IMR-90 (cell line): Measurements from ENCODE around the gene CHI3L1.

ENCODE experiments used
- BHLHE40 ChIP-seq: fragments of 150-350 bp; IDR thresholded peaks from 2 replicates; pipeline ENCODE4 v1.6.1; 2016; ENCODE audit warnings: mild to moderate bottlenecking, low read depth, low read length
- CEBPB ChIP-seq: IDR thresholded peaks from 2 replicates; pipeline ENCODE4 v1.6.1; 2012; ENCODE audit warnings: low read depth, low read length, improper control_type of control experiment
- FOS ChIP-seq: fragments of 150-350 bp; IDR thresholded peaks from 2 replicates; pipeline ENCODE4 v1.6.1; 2016; ENCODE audit warnings: low read depth, low read length
- MAFK ChIP-seq: IDR thresholded peaks from 2 replicates; pipeline ENCODE4 v1.6.1; 2012; ENCODE audit warnings: low read depth, low read length, improper control_type of control experiment
- MXI1 ChIP-seq: IDR thresholded peaks from 2 replicates; pipeline ENCODE4 v1.6.1; 2012; ENCODE audit warnings: low read depth, mild to moderate bottlenecking, low read length, moderate library complexity, borderline replicate concordance
- NFE2L2 ChIP-seq: fragments of 150-350 bp; IDR thresholded peaks from 2 replicates; pipeline ENCODE4 v1.6.1; 2016; ENCODE audit warnings: low read depth, mild to moderate bottlenecking, low read length
- POLR2A ChIP-seq: IDR thresholded peaks from 2 replicates; pipeline ENCODE4 v1.6.1; 2012; ENCODE audit warnings: mild to moderate bottlenecking, low read depth, low read length
- RAD21 ChIP-seq: IDR thresholded peaks from 2 replicates; pipeline ENCODE4 v1.6.1; 2012; ENCODE audit warnings: low read length, improper control_type of control experiment
- RCOR1 ChIP-seq: IDR thresholded peaks from 2 replicates; pipeline ENCODE4 v1.6.1; 2012; ENCODE audit warnings: mild to moderate bottlenecking, low read length, improper control_type of control experiment; ENCODE audit not compliant: insufficient replicate concordance
- RFX5 ChIP-seq: IDR thresholded peaks from 2 replicates; pipeline ENCODE4 v1.8.0; 2012; ENCODE audit warnings: low read depth, mild to moderate bottlenecking, low read length, moderate library complexity
- SMC3 ChIP-seq: fragments of 150-350 bp; IDR thresholded peaks from 2 replicates; pipeline ENCODE4 v1.6.1; 2016; ENCODE audit warnings: low read depth, mild to moderate bottlenecking, antibody characterized with exemption, low read length, moderate library complexity
- TF ChIP-seq, protein P1 (sequence below): conservative IDR thresholded peaks from 2 replicates; pipeline ENCODE4 v1.5.1; 2012; ENCODE audit warnings: mild to moderate bottlenecking, low read depth, low read length, improper control_type of control experiment
- TF ChIP-seq, protein P2 (sequence below): fragments of 150-350 bp; IDR thresholded peaks from 2 replicates; pipeline ENCODE4 v1.6.1; 2017; ENCODE audit warnings: mild to moderate bottlenecking, antibody characterized with exemption, low read length, low read depth
- TF ChIP-seq, protein P3 (sequence below): fragments of 150-350 bp; IDR thresholded peaks from 2 replicates; pipeline ENCODE4 v1.6.1; 2016; ENCODE audit warnings: low read depth, mild to moderate bottlenecking, low read length, moderate library complexity, borderline replicate concordance

DNA sequence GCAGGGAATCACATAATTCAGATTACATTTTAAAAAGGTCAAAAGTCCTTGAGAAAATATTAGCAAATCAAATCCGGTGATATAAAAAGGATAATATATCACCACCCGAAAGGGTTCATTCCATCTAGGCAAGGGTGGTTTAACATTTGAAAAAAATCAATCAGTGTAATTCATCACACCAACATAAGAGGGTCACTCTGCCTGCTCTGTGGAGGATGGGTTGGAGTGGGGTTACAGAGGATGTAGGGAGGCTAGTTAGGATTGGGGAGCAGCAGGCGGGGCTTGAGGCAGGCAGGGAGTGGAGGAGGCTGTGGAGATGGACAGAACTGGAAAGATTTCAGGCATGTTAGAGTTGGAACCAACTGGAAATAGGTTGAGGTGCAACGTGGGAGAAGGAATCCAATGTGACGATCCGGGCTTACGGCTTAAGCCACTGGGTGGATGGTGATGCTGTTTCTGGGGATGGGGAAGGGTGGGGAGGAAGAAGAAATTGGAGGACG lies 46.5 kb downstream of the CHI3L1 start:
- TF ChIP-seq, protein P1, sequence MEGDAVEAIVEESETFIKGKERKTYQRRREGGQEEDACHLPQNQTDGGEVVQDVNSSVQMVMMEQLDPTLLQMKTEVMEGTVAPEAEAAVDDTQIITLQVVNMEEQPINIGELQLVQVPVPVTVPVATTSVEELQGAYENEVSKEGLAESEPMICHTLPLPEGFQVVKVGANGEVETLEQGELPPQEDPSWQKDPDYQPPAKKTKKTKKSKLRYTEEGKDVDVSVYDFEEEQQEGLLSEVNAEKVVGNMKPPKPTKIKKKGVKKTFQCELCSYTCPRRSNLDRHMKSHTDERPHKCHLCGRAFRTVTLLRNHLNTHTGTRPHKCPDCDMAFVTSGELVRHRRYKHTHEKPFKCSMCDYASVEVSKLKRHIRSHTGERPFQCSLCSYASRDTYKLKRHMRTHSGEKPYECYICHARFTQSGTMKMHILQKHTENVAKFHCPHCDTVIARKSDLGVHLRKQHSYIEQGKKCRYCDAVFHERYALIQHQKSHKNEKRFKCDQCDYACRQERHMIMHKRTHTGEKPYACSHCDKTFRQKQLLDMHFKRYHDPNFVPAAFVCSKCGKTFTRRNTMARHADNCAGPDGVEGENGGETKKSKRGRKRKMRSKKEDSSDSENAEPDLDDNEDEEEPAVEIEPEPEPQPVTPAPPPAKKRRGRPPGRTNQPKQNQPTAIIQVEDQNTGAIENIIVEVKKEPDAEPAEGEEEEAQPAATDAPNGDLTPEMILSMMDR, result no peak
- no peak for TF ChIP-seq POLR2A
- no peak for TF ChIP-seq RAD21
- no peak for TF ChIP-seq BHLHE40
- TF ChIP-seq RCOR1, result no peak
- TF ChIP-seq SMC3, result no peak
- TF ChIP-seq, protein P2, sequence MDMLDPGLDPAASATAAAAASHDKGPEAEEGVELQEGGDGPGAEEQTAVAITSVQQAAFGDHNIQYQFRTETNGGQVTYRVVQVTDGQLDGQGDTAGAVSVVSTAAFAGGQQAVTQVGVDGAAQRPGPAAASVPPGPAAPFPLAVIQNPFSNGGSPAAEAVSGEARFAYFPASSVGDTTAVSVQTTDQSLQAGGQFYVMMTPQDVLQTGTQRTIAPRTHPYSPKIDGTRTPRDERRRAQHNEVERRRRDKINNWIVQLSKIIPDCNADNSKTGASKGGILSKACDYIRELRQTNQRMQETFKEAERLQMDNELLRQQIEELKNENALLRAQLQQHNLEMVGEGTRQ, result no peak
- no peak for TF ChIP-seq MAFK
- TF ChIP-seq FOS, result no peak
- no peak for TF ChIP-seq RFX5
- TF ChIP-seq MXI1, result no peak
- TF ChIP-seq CEBPB, result no peak
- TF ChIP-seq NFE2L2, result no peak
- TF ChIP-seq, protein P3, sequence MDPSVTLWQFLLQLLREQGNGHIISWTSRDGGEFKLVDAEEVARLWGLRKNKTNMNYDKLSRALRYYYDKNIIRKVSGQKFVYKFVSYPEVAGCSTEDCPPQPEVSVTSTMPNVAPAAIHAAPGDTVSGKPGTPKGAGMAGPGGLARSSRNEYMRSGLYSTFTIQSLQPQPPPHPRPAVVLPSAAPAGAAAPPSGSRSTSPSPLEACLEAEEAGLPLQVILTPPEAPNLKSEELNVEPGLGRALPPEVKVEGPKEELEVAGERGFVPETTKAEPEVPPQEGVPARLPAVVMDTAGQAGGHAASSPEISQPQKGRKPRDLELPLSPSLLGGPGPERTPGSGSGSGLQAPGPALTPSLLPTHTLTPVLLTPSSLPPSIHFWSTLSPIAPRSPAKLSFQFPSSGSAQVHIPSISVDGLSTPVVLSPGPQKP, result no peak
